Vagina (tissue), 2 donors: ENCODE results near the gene CALD1. TPM values are rescaled to one million over a fixed set of nuclear protein-coding genes. Genes with fewer than 3 reads are reported as not detected.

ENCODE experiments used
- DNase-seq, 2 donors: peaks; one replicate each; pipeline ENCODE4 v3.0.0-alpha.2; 2017; ENCODE audit errors: extremely low spot score in 2 of 2
- H3K27ac ChIP-seq: fragments of 200-600 bp; sonication (generic); one replicate; pipeline ENCODE4 v1.5.1; 2019
- H3K27me3 ChIP-seq: fragments of 200-600 bp; sonication (generic); one replicate; pipeline ENCODE4 v1.5.1; 2019
- H3K36me3 ChIP-seq, 2 donors: fragments of 200-600 bp; sonication (generic); one replicate each; pipeline ENCODE4 v1.5.1; 2017 to 2019
- H3K4me1 ChIP-seq: fragments of 200-600 bp; sonication (generic); one replicate; pipeline ENCODE4 v1.5.1; 2019
- H3K4me3 ChIP-seq, 2 donors: fragments of 200-600 bp; sonication (generic); 1 replicate in 1 of 2; 2 replicates in 1 of 2; pipeline ENCODE4 v1.5.1; 2016 to 2019
- H3K9me3 ChIP-seq: fragments of 200-600 bp; sonication (generic); one replicate; pipeline ENCODE4 v1.5.1; 2019
- CTCF ChIP-seq, 3 experiments: fragments of 450-650 bp in 2 of 3; fragments of 200-600 bp in 1 of 3; sonication (generic) in 1 of 3; IDR thresholded peaks; one replicate each; pipeline ENCODE4 v1.5.1; 2017 to 2019; ENCODE audit warnings: antibody characterized with exemption in 3 of 3, mild to moderate bottlenecking in 2 of 3, moderate library complexity in 2 of 3
- POLR2A ChIP-seq, 2 donors: fragments of 450-650 bp; IDR thresholded peaks; one replicate each; pipeline ENCODE4 v1.6.1; 2017; ENCODE audit warnings: antibody characterized with exemption in 2 of 2, mild to moderate bottlenecking in 2 of 2, moderate library complexity in 2 of 2
- POLR2AphosphoS5 ChIP-seq, 2 donors: sonication (generic); formaldehyde crosslinking; IDR thresholded peaks; one replicate each; pipeline ENCODE4 v1.9.0; 2017; ENCODE audit warnings: antibody characterized with exemption in 2 of 2, mild to moderate bottlenecking in 2 of 2, low read depth in 1 of 2; ENCODE audit not compliant: insufficient read depth in 1 of 2
- intact Hi-C: fragments of 100-400 bp; cut with DNase I; formaldehyde crosslinking; loops from one replicate; pipeline ENCODE4 v1.15.1; 2023
- total RNA-seq: library from RNA; depleted of rRNA; stranded (reverse); fragments of >200 nt; gene quantifications from one replicate; pipeline ENCODE4 v1.2.3, GENCODE V29; 2016

CALD1 gene
- total RNA-seq, 1 donor from 2014 or later, result 343 TPM

DNA sequence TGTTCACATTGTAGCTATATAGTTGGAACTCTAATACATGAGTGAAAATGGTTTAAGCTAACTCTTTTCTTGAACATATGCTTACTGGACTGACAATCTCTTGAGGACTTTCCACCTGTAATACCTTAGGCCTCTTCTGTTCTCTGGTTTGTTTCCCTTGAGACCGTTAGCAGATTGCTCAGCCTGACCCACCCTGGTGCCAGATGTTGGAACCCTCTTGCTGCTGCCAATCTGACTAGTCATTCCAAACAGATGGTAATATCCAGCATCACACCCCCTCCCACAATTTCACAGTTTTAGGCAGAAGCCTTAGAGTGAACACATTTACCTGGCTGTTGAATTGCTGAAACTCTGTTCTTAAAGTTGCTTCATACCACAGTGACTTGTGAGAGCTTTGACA, 18.7 kb downstream of the CALD1 start:
- intact Hi-C loops, result no loop called here
- no peak for TF ChIP-seq POLR2AphosphoS5 (IDR thresholded peaks at IDR 0.05; ENCODE audit: insufficient read depth in 1 of 2, low read depth in 1 of 2)
- no peak for TF ChIP-seq CTCF (IDR thresholded peaks at IDR 0.05)
- no peak for TF ChIP-seq POLR2A (IDR thresholded peaks at IDR 0.05)
- H3K4me3 ChIP-seq, result no peak overlapping the region
- peaks cover 38% of the 10 kb centered on the region for H3K4me1 ChIP-seq
- H3K27me3 ChIP-seq, result no peaks in the 10 kb centered on the region
- H3K36me3 ChIP-seq, result no peaks in the 10 kb centered on the region
- no peak for DNase-seq
- no peaks in the 10 kb centered on the region for H3K9me3 ChIP-seq
- peak overlapping the region; percentile 44 for H3K27ac ChIP-seq

DNA sequence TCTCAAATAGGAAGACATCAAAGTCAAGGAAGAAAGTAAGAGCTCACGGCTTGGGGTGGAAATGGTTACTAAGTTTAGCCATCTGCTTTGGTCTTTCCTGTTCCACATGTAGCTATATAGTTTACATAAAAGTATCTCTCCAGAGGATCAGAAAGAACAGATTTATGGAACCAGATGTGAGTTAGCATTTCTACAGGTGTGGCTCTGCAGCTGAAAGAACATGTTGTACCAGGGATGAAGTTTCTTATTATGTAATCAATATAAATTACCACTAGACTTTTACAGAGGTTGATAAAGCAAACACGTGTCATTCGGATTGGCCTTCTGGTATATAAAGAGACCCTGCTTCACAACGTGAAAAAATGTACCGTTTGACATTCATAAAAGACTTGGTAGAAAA, 19.9 kb downstream of the CALD1 start:
- Histone ChIP-seq H3K4me1 (peaks cover 45% of the 10 kb centered on the region), H3K4me3 (no peak overlapping the region), H3K9me3 (no peaks in the 10 kb centered on the region), H3K27me3 (no peaks in the 10 kb centered on the region), H3K27ac (peak overlapping the region; percentile 44), H3K36me3 (no peaks in the 10 kb centered on the region)
- DNase-seq, result no peak
- TF ChIP-seq POLR2AphosphoS5 (IDR thresholded peaks at IDR 0.05; ENCODE audit: insufficient read depth in 1 of 2, low read depth in 1 of 2) (peak in 1 of 2 donors; percentile 73), CTCF (IDR thresholded peaks at IDR 0.05) (no peak), POLR2A (IDR thresholded peaks at IDR 0.05) (no peak)
- intact Hi-C loops, result no loop called here

DNA sequence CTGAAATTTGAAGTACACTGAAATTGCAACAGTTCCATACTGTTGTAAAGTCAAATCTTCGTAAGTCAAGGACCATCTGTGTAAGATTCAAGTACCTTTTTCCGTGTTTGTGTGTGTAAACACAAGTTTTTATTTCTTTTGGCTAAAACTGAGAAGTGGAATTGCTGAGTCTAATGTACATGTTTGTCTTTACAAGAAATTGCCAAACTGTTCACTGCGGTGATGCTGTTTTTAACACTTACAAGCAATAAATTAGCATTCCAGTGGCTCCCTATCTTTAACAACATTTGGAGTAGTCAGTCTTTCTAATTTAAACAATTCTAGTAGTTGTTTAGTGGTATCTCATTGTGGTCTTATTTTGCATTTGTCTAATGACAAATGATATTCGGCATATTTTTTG, 23.3 kb downstream of the CALD1 start:
- intact Hi-C loops, result no loop called here
- DNase-seq, result no peak
- Histone ChIP-seq H3K27ac (no peak overlapping the region), H3K36me3 (no peaks in the 10 kb centered on the region), H3K27me3 (no peaks in the 10 kb centered on the region), H3K4me1 (peaks cover 43% of the 10 kb centered on the region), H3K4me3 (no peak overlapping the region), H3K9me3 (no peaks in the 10 kb centered on the region)
- TF ChIP-seq CTCF (IDR thresholded peaks at IDR 0.05), result no peak

DNA sequence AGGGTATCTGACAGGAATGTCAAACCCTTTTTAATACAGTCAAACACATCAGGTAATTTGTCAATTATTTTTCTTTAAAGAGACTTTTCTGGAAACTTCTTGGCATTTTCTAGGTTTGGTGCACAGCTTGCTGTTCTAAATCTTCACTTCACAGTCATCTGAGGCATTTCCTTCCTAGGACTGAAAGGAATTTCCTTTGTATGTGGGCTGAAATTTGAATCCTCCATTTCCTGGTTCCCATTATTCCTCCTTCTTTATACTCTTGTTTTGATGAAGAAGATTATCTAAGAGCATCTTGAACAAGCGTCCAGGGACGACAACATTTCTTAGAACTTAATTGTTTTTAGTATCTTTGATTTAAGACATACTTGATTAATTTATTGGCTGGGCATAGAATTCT, 24.9 kb downstream of the CALD1 start:
- H3K4me1 ChIP-seq, result peaks cover 41% of the 10 kb centered on the region
- no peak overlapping the region for H3K4me3 ChIP-seq
- no peak overlapping the region for H3K27ac ChIP-seq
- H3K36me3 ChIP-seq, result no peaks in the 10 kb centered on the region
- DNase-seq, result no peak
- no peaks in the 10 kb centered on the region for H3K27me3 ChIP-seq
- H3K9me3 ChIP-seq, result no peaks in the 10 kb centered on the region
- intact Hi-C loops, result no loop called here
- TF ChIP-seq POLR2AphosphoS5 (IDR thresholded peaks at IDR 0.05; ENCODE audit: insufficient read depth in 1 of 2, low read depth in 1 of 2) (no peak), POLR2A (IDR thresholded peaks at IDR 0.05) (no peak), CTCF (IDR thresholded peaks at IDR 0.05) (no peak)

- no peak overlapping the region for H3K27ac ChIP-seq
- intact Hi-C loops, result no loop called here
- peaks cover 41% of the 10 kb centered on the region for H3K4me1 ChIP-seq
- H3K9me3 ChIP-seq, result no peaks in the 10 kb centered on the region
- no peak for TF ChIP-seq CTCF (IDR thresholded peaks at IDR 0.05)
- TF ChIP-seq POLR2A (IDR thresholded peaks at IDR 0.05), result no peak
- no peak for TF ChIP-seq POLR2AphosphoS5 (IDR thresholded peaks at IDR 0.05; ENCODE audit: insufficient read depth in 1 of 2, low read depth in 1 of 2)
- H3K4me3 ChIP-seq, result no peak overlapping the region
- no peaks in the 10 kb centered on the region for H3K27me3 ChIP-seq
- DNase-seq, result no peak
- H3K36me3 ChIP-seq, result no peaks in the 10 kb centered on the region
Measured at GRCh38 chr7:134804854-134805253, 25.4 kb downstream of the CALD1 start.
